SK-N-SH (cell line): ENCODE measurements around the gene MFNG.
A peak's percentile ranks its signal among the peaks of the same experiment; 100 is the strongest.

Source experiments
- EP300 ChIP-seq, 2 experiments: IDR thresholded peaks; 2 replicates each; pipeline versions ENCODE4 v1.4.0 to v1.6.1; 2012; ENCODE audit warnings: borderline replicate concordance in 1 of 2, low read depth in 1 of 2, low read length in 1 of 2
- MEF2A ChIP-seq: IDR thresholded peaks from 2 replicates; pipeline ENCODE4 v1.4.0; 2012; ENCODE audit warnings: low read depth, borderline replicate concordance
- RAD21 ChIP-seq: IDR thresholded peaks from 2 replicates; pipeline ENCODE4 v1.6.1; 2012; ENCODE audit warnings: mild to moderate bottlenecking, low read length

GRCh38 chr22:37454857-37455686 lies 31.1 kb downstream of the MFNG start:
- peak in 1 of 2 experiments; percentile 58; a peak in 1 of 4 replicates for TF ChIP-seq EP300 (IDR thresholded peaks at IDR 0.05; ENCODE audit: borderline replicate concordance in 1 of 2, low read depth in 1 of 2, low read length in 1 of 2)
- no peak for TF ChIP-seq RAD21
- TF ChIP-seq MEF2A, result no peak
